Lung (tissue), 12 donors: ENCODE measurements around the gene KIAA1671. TPM values are rescaled to one million over a fixed set of nuclear protein-coding genes. Genes with fewer than 3 reads are reported as not detected.

Source experiments
- ATAC-seq: fragments of 200-7000 bp; cut with Tn5 transposase; one replicate; pipeline ENCODE4 v1.9.1; 2020; ENCODE audit warnings: moderate number of reproducible peaks; ENCODE audit not compliant: insufficient read depth, low FRiP score
- DNase-seq, 3 donors: peaks; one replicate each; pipeline ENCODE4 v3.0.0-alpha.2; 2013 to 2017
- H3K27ac ChIP-seq, 2 donors: one replicate each; pipeline ENCODE4 v1.5.1; 2013; ENCODE audit warnings: mild to moderate bottlenecking in 2 of 2, moderate library complexity in 2 of 2, control low read depth in 1 of 2, inconsistent platforms in 1 of 2, low read depth in 1 of 2, low read length in 1 of 2
- H3K27me3 ChIP-seq, 3 donors: one replicate each; pipeline ENCODE4 v1.5.1; 2013; ENCODE audit warnings: low read length in 2 of 3; ENCODE audit not compliant: control insufficient read depth in 3 of 3, insufficient read depth in 3 of 3
- H3K36me3 ChIP-seq, 4 donors: one replicate each; pipeline ENCODE4 v1.5.1; 2013; ENCODE audit warnings: low read length in 4 of 4, mild to moderate bottlenecking in 1 of 4, moderate library complexity in 1 of 4; ENCODE audit not compliant: control insufficient read depth in 4 of 4, insufficient read depth in 4 of 4
- H3K4me1 ChIP-seq, 5 donors: one replicate each; pipeline ENCODE4 v1.5.1; 2013; ENCODE audit warnings: low read length in 5 of 5, mild to moderate bottlenecking in 2 of 5, moderate library complexity in 1 of 5; ENCODE audit not compliant: control insufficient read depth in 5 of 5, insufficient read depth in 5 of 5
- H3K4me3 ChIP-seq: one replicate; pipeline ENCODE4 v1.5.1; 2013; ENCODE audit warnings: mild to moderate bottlenecking, control low read depth, moderate library complexity
- H3K9ac ChIP-seq, 2 donors: one replicate each; pipeline ENCODE4 v1.5.1; 2013; ENCODE audit warnings: low read length in 2 of 2, control low read depth in 1 of 2; ENCODE audit not compliant: insufficient read depth in 1 of 2
- H3K9me3 ChIP-seq, 4 donors: one replicate each; pipeline ENCODE4 v1.5.1; 2013; ENCODE audit warnings: low read length in 3 of 4, mild to moderate bottlenecking in 1 of 4, moderate library complexity in 1 of 4; ENCODE audit not compliant: control insufficient read depth in 4 of 4, insufficient read depth in 3 of 4
- CTCF ChIP-seq: IDR thresholded peaks from 2 replicates; pipeline ENCODE4 v1.5.1; 2012; ENCODE audit warnings: mild to moderate bottlenecking; ENCODE audit errors: control extremely low read depth, extremely low read depth
- WGBS, 2 donors: extraction: QIAGEN DNeasy Blood & Tissue Kit; methylation state at CpG; one replicate each; pipeline ENCODE4 v1.1.7; 2013; 5-methylcytosine and 5-hydroxymethylcytosine counted together
- polyA plus RNA-seq, 2 donors: library from polyadenylated mRNA; stranded (reverse); fragments of 200-250 nt; gene quantifications; one replicate each; pipeline ENCODE4 v1.2.1, GENCODE V29; 2013
- total RNA-seq, 2 donors: library from RNA; depleted of rRNA in 1 of 2; stranded (reverse); fragments of >200 nt in 1 of 2; gene quantifications; one replicate each; pipeline ENCODE4 v1.2.1, GENCODE V29; 2014 to 2021
- donor health status: control.
- donor health status: control.
- donor health status: Bipolar disorder and iron deficiency.
- donor health status: healthy.
- donor health status: DM: yes; HTN: yes; CAD: no.

The KIAA1671 gene
- total and polyA plus RNA-seq, 4 donors, result 7.6 to 44.6 (median 24.0) TPM

- Histone ChIP-seq H3K27ac (no peak overlapping the region), H3K4me3 (no peak overlapping the region), H3K4me1 (peaks cover 0 to 4% (median 0%) of the 10 kb centered on the region in 5 donors), H3K27me3 (no peaks in the 10 kb centered on the region), H3K36me3 (peaks cover 0 to 20% (median 0%) of the 10 kb centered on the region in 4 donors), H3K9me3 (no peaks in the 10 kb centered on the region), H3K9ac (no peak overlapping the region)
- no peak for TF ChIP-seq CTCF
- DNase-seq, result no peak
- ATAC-seq, result no peak
- 95 to 98% methylated on average over 17 of the region's 17 CpGs for WGBS, 2 donors
These were observed 86.7 kb downstream of the KIAA1671 start for GRCh38 chr22:25039255-25039654.

- no peaks in the 10 kb centered on the region for H3K27me3 ChIP-seq
These were observed 87.2 kb downstream of the KIAA1671 start for GRCh38 chr22:25039754-25040153.

DNA sequence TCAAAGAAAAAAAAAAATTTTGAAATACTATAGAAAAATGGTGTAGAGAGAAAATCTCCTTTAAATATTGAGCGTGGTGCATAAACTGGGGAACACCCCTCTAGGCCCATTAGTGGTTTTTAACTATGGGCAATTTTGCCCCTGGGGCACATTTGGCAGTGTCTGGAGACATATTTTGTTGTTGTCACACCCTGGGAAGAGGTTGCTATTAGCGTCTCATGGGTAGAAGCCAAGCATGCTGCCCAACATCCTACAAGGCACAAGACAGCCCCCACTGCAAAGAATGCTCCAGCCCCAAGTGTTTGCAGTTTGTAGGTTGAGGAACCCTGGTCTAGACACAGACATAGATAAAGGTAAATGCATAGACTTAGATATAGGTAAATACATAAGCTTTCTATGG is 92.6 kb downstream of the KIAA1671 start:
- no peak overlapping the region for H3K27ac ChIP-seq
- H3K9ac ChIP-seq, result no peak overlapping the region
- peaks cover 0 to 6% (median 0%) of the 10 kb centered on the region in 5 donors for H3K4me1 ChIP-seq
- H3K4me3 ChIP-seq, result no peak overlapping the region
- H3K27me3 ChIP-seq, result no peaks in the 10 kb centered on the region
- ATAC-seq, result no peak
- peaks cover 0 to 15% (median 0%) of the 10 kb centered on the region in 4 donors for H3K36me3 ChIP-seq
- no peak for TF ChIP-seq CTCF
- WGBS, 2 donors, result 71 to 84% methylated on average over 2 of the region's 2 CpGs
- no peaks in the 10 kb centered on the region for H3K9me3 ChIP-seq
- DNase-seq, result no peak

More at GRCh38 chr22:25039754-25040153, 87.2 kb downstream of the KIAA1671 start:
- Histone ChIP-seq H3K27ac (no peak overlapping the region), H3K9ac (no peak overlapping the region), H3K9me3 (no peaks in the 10 kb centered on the region), H3K36me3 (peaks cover 0 to 20% (median 0%) of the 10 kb centered on the region in 4 donors), H3K4me1 (peaks cover 0 to 6% (median 0%) of the 10 kb centered on the region in 5 donors), H3K4me3 (no peak overlapping the region)
- ATAC-seq, result no peak
- DNase-seq, result no peak
- 94% methylated on average over 14 of the region's 14 CpGs for WGBS, 2 donors
- TF ChIP-seq CTCF, result no peak

- Histone ChIP-seq H3K4me1 (peaks cover 0 to 6% (median 0%) of the 10 kb centered on the region in 5 donors), H3K27me3 (no peaks in the 10 kb centered on the region), H3K36me3 (peaks cover 0 to 14% (median 0%) of the 10 kb centered on the region in 4 donors), H3K9ac (no peak overlapping the region), H3K9me3 (peaks cover 0 to 5% (median 2%) of the 10 kb centered on the region in 4 donors), H3K27ac (no peak overlapping the region), H3K4me3 (no peak overlapping the region)
- no peak for ATAC-seq
- DNase-seq, result no peak
- TF ChIP-seq CTCF, result no peak
- 80 to 91% methylated on average over 6 of the region's 6 CpGs for WGBS, 2 donors
These were observed 95.6 kb downstream of the KIAA1671 start for GRCh38 chr22:25048071-25048470.
